NT2/D1 (cell line): ENCODE data around the gene NTMT2.
"Not testable (repeated sequence)": the region's sequence is repeated elsewhere in the genome, so short reads cannot be mapped to it uniquely, and the experiment has no call there.

Experiments
- SUZ12 ChIP-seq: IDR thresholded peaks from 2 replicates; pipeline ENCODE4 v1.6.1; 2011; ENCODE audit not compliant: insufficient read length, insufficient read depth; ENCODE audit errors: extremely low read depth
- YY1 ChIP-seq: IDR thresholded peaks from 2 replicates; pipeline ENCODE4 v1.6.1; 2011; ENCODE audit not compliant: insufficient read length, insufficient read depth

DNA sequence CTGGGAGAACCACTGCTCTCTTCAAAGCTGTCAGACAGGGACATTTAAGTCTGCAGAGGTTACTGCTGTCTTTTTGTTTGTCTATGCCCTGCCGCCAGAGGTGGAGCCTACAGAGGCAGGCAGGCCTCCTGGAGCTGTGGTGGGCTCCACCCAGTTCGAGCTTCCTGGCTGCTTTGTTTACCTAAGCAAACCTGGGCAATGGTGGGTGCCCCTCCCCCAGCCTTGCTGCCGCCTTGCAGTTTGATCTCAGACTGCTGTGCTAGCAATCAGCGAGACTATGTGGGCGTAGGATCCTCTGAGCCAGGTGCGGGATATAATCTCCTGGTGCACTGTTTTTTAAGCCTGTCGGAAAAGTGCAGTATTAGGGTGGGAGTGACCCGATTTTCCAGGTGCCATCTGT lies 32.6 kb upstream of the NTMT2 start:
- not testable (repeated sequence) for TF ChIP-seq YY1, SUZ12
